HCT116 (cell line): ENCODE measurements around the gene SIX6. TPM values are rescaled to one million over a fixed set of nuclear protein-coding genes. Genes with fewer than 3 reads are reported as not detected.

Experiments used
- ATAC-seq: fragments of 200-7000 bp; cut with Tn5 transposase; 2 replicates; pipeline ENCODE4 v1.9.1; 2020; ENCODE audit warnings: mild to moderate bottlenecking, moderate library complexity
- BruUV-seq: library from RNA; stranded (reverse); fragments of 400-500 nt; replicated peaks from 2 replicates; lab custom pipeline; 2021; lab: Mats Ljungman, UMichigan
- CTCF ChIA-PET: fragments of 300-600 bp; sonication (Branson Sonifier 250); formaldehyde crosslinking; loops from one replicate; lab custom pipeline; 2021; ENCODE audit warnings: antibody characterized with exemption; lab: Charles Lee
- POLR2A ChIA-PET: fragments of 300-600, 350-600 bp; sonication (Branson Sonifier 250); formaldehyde crosslinking; loops from one replicate; lab custom pipeline; 2021; ENCODE audit warnings: antibody characterized with exemption; lab: Charles Lee
- RAD21 ChIA-PET, 2 experiments: fragments of 300-600 bp; sonication (Branson Sonifier 250); formaldehyde crosslinking; loops; one replicate each; lab custom pipeline; 2023; ENCODE audit warnings: low total read pairs in 2 of 2; ENCODE audit not compliant: uncharacterized antibody in 2 of 2, unreplicated experiment in 2 of 2, low non-redundant PET in 1 of 2; lab: Charles Lee
- DNase-seq: peaks from one replicate; pipeline ENCODE4 v3.0.0-alpha.2; 2010; ENCODE audit warnings: low read depth, low spot score
- H2AFZ ChIP-seq: fragments of 200-600 bp; shearing (Covaris generic), sonication (generic); 2 replicates; pipeline ENCODE4 v1.6.1; 2017; ENCODE audit warnings: low read depth, mixed run types, mixed read lengths, antibody characterized with exemption, low read length; ENCODE audit not compliant: poor library complexity, severe bottlenecking
- H3K27ac ChIP-seq: 2 replicates; pipeline ENCODE4 v1.5.1; 2012; ENCODE audit warnings: low read depth, low read length
- H3K27me3 ChIP-seq: fragments of 200-600 bp; sonication (generic); 2 replicates; pipeline ENCODE4 v1.6.1; 2016; ENCODE audit warnings: mixed run types, low read length, mixed read lengths; ENCODE audit not compliant: insufficient read depth
- H3K36me3 ChIP-seq, 2 experiments: fragments of 200-500 bp in 1 of 2; fragments of 200-600 bp in 1 of 2; sonication (Bioruptor generic) in 1 of 2; sonication (generic) in 1 of 2; 2 replicates each; pipeline versions ENCODE4 v1.5.1 to v1.6.1; 2014 to 2016; ENCODE audit warnings: low read length in 2 of 2, inconsistent platforms in 1 of 2, mixed read lengths in 1 of 2, mixed run types in 1 of 2; ENCODE audit not compliant: insufficient read depth in 2 of 2, control insufficient read depth in 1 of 2
- H3K4me1 ChIP-seq, 2 experiments: fragments of 200-600 bp in 1 of 2; sonication (generic) in 1 of 2; 2 replicates each; pipeline versions ENCODE4 v1.5.1 to v1.6.1; 2012 to 2017; ENCODE audit warnings: low read length in 2 of 2, inconsistent platforms in 1 of 2, mild to moderate bottlenecking in 1 of 2, mixed read lengths in 1 of 2, mixed run types in 1 of 2, moderate library complexity in 1 of 2; ENCODE audit not compliant: insufficient read depth in 2 of 2, control insufficient read depth in 1 of 2
- H3K4me2 ChIP-seq: fragments of 200-600 bp; sonication (generic); 2 replicates; pipeline ENCODE4 v1.6.1; 2017; ENCODE audit warnings: mixed run types, low read length, mixed read lengths
- H3K4me3 ChIP-seq, 2 experiments: fragments of 200-600 bp in 1 of 2; sonication (generic) in 1 of 2; replicated peaks in 1 of 2; 2 replicates each; pipeline ENCODE4 v1.5.1; 2011 to 2016; ENCODE audit warnings: low read length in 2 of 2, control low read depth in 1 of 2, low read depth in 1 of 2, mild to moderate bottlenecking in 1 of 2, mixed read lengths in 1 of 2, mixed run types in 1 of 2
- H3K79me2 ChIP-seq: fragments of 200-600 bp; sonication (generic); 2 replicates; pipeline ENCODE4 v1.6.1; 2017; ENCODE audit warnings: mild to moderate bottlenecking, mixed run types, low read length, moderate library complexity, mixed read lengths; ENCODE audit not compliant: insufficient read depth
- H3K9ac ChIP-seq: fragments of 200-600 bp; sonication (generic); 2 replicates; pipeline ENCODE4 v1.6.1; 2016; ENCODE audit warnings: low read length, mixed read lengths
- H3K9me2 ChIP-seq: fragments of 200-600 bp; sonication (generic), shearing (Covaris generic); 2 replicates; pipeline ENCODE4 v1.6.1; 2017; ENCODE audit warnings: mixed run types, mild to moderate bottlenecking, moderate library complexity; ENCODE audit not compliant: insufficient read depth
- H3K9me3 ChIP-seq, 2 experiments: fragments of 200-500 bp in 1 of 2; fragments of 200-600 bp in 1 of 2; sonication (Bioruptor generic) in 1 of 2; sonication (generic) in 1 of 2; 2 replicates each; pipeline ENCODE4 v1.6.1; 2014 to 2017; ENCODE audit warnings: low read length in 2 of 2, mixed read lengths in 2 of 2, inconsistent platforms in 1 of 2, low read depth in 1 of 2, mild to moderate bottlenecking in 1 of 2, mixed run types in 1 of 2, moderate library complexity in 1 of 2; ENCODE audit not compliant: control insufficient read depth in 1 of 2, insufficient read depth in 1 of 2
- H4K20me1 ChIP-seq: fragments of 200-600 bp; sonication (generic), shearing (Covaris generic); 2 replicates; pipeline ENCODE4 v1.6.1; 2017; ENCODE audit warnings: mixed run types, mild to moderate bottlenecking, moderate library complexity; ENCODE audit not compliant: insufficient read depth
- ATF3 ChIP-seq: IDR thresholded peaks from 2 replicates; pipeline ENCODE4 v1.6.1; 2012
- CEBPB ChIP-seq: IDR thresholded peaks from 2 replicates; pipeline ENCODE4 v1.6.1; 2012; ENCODE audit warnings: low read depth
- EGR1 ChIP-seq: IDR thresholded peaks from 2 replicates; pipeline ENCODE4 v1.6.1; 2012; ENCODE audit warnings: low read depth
- FOSL1 ChIP-seq: IDR thresholded peaks from 2 replicates; pipeline ENCODE4 v1.6.1; 2012; ENCODE audit warnings: low read depth
- MAX ChIP-seq: IDR thresholded peaks from 2 replicates; pipeline ENCODE4 v1.6.1; 2012
- REST ChIP-seq: IDR thresholded peaks from 2 replicates; pipeline ENCODE4 v1.6.1; 2012; ENCODE audit warnings: low read depth
- TCF7L2 ChIP-seq: IDR thresholded peaks from 2 replicates; pipeline ENCODE4 v1.7.0; 2011; ENCODE audit warnings: borderline replicate concordance, inconsistent platforms; ENCODE audit not compliant: insufficient read depth, insufficient read length; ENCODE audit errors: extremely low read depth
- YY1 ChIP-seq: IDR thresholded peaks from 2 replicates; pipeline ENCODE4 v1.6.1; 2011; ENCODE audit warnings: low read length, low read depth, moderate library complexity, mild to moderate bottlenecking; ENCODE audit not compliant: insufficient replicate concordance; ENCODE audit errors: extremely low read depth
- ZNF274 ChIP-seq: fragments of 200-500 bp; sonication (Bioruptor generic); IDR thresholded peaks from 2 replicates; pipeline ENCODE4 v1.6.1; 2014; ENCODE audit warnings: mild to moderate bottlenecking, low read depth, low read length, inconsistent platforms
- intact Hi-C: fragments of 100-400 bp; cut with micrococcal nuclease; formaldehyde crosslinking; loops from 2 replicates; pipeline ENCODE4 v1.10.0; 2022
- total RNA-seq: library from RNA; stranded (reverse); gene quantifications from one replicate; pipeline ENCODE4 v1.2.1, GENCODE V29; 2021; ENCODE audit not compliant: unreplicated experiment

Gene SIX6
- total RNA-seq, 1 experiment from 2014 or later, result not detected

GRCh38 chr14:60514378-60514740 is 5.4 kb downstream of the SIX6 start:
- ATAC-seq (no peak), DNase-seq (no peak)
- ChIA-PET RAD21 (no interaction called here), CTCF (no interaction called here), POLR2A (no interaction called here)
- Histone ChIP-seq H3K9me2 (no peaks in the 10 kb centered on the region), H3K79me2 (no peaks in the 10 kb centered on the region), H3K36me3 (no peaks in the 10 kb centered on the region), H3K27ac (no peak overlapping the region), H3K9me3 (no peaks in the 10 kb centered on the region), H3K4me3 (no peak overlapping the region), H3K9ac (no peak overlapping the region), H2AFZ (no peak overlapping the region), H3K4me2 (no peak overlapping the region), H4K20me1 (no peaks in the 10 kb centered on the region), H3K4me1 (no peaks in the 10 kb centered on the region), H3K27me3 (0 out of 2 replicates have a peak, but pooled peaks cover 7% of the 10 kb centered on the region)
- TF ChIP-seq YY1, result no peak
- no peak for TF ChIP-seq FOSL1
- no peak for TF ChIP-seq ATF3
- no peak for TF ChIP-seq CEBPB
- no peak for TF ChIP-seq TCF7L2
- TF ChIP-seq MAX, result no peak
- TF ChIP-seq ZNF274, result no peak
- no peak for TF ChIP-seq REST
- no peak for TF ChIP-seq EGR1
- no TSS peak for BruUV-seq
- intact Hi-C loops, result no loop called here
